PC-3 (cell line): ENCODE data around the gene EID3. TPM values are rescaled to one million over a fixed set of nuclear protein-coding genes. Genes with fewer than 3 reads are reported as not detected.

Experiments used
- ATAC-seq: fragments of 200-7000 bp; cut with Tn5 transposase; 2 replicates; pipeline ENCODE4 v1.9.1; 2020; ENCODE audit warnings: mild to moderate bottlenecking, moderate library complexity
- BruUV-seq: library from RNA; stranded (reverse); fragments of 400-500 nt; replicated peaks from 2 replicates; lab custom pipeline; 2021; lab: Mats Ljungman, UMichigan
- CTCF ChIA-PET: fragments of 300-600 bp; sonication (Branson Sonifier 250); formaldehyde crosslinking; loops from one replicate; lab custom pipeline; 2022; ENCODE audit warnings: antibody characterized with exemption; lab: Charles Lee
- POLR2A ChIA-PET: fragments of 300-600 bp; sonication (Branson Sonifier 250); formaldehyde crosslinking; loops from one replicate; lab custom pipeline; 2022; ENCODE audit warnings: antibody characterized with exemption; ENCODE audit not compliant: unreplicated experiment; lab: Charles Lee
- DNase-seq: peaks from one replicate; pipeline ENCODE4 v3.0.0-alpha.2; 2015
- H2AFZ ChIP-seq: fragments of 300-600 bp; sonication (generic); 2 replicates; pipeline ENCODE4 v1.6.0; 2016; ENCODE audit warnings: antibody characterized with exemption, low read length
- H3F3A ChIP-seq: fragments of 300-600 bp; sonication (generic); one replicate; pipeline ENCODE4 v1.6.0; 2017; ENCODE audit warnings: antibody characterized with exemption, low read length, control low read depth, mild to moderate bottlenecking; ENCODE audit not compliant: unreplicated experiment
- H3K27ac ChIP-seq: fragments of 300-600 bp; sonication (generic); 2 replicates; pipeline ENCODE4 v1.5.1; 2016; ENCODE audit warnings: mild to moderate bottlenecking, low read length
- H3K27me3 ChIP-seq: fragments of 300-600 bp; sonication (generic); 2 replicates; pipeline ENCODE4 v1.6.1; 2016; ENCODE audit warnings: low read length, mixed read lengths
- H3K36me3 ChIP-seq: fragments of 300-600 bp; sonication (generic); 2 replicates; pipeline ENCODE4 v1.6.1; 2016; ENCODE audit warnings: low read depth, mixed run types, low read length, mixed read lengths
- H3K4me1 ChIP-seq: fragments of 300-600 bp; sonication (generic); 2 replicates; pipeline ENCODE4 v1.5.1; 2016; ENCODE audit warnings: low read length; ENCODE audit not compliant: insufficient read depth
- H3K4me2 ChIP-seq: fragments of 300-600 bp; sonication (generic); 2 replicates; pipeline ENCODE4 v1.6.0; 2016; ENCODE audit warnings: low read length
- H3K4me3 ChIP-seq: fragments of 300-600 bp; sonication (generic); 2 replicates; pipeline ENCODE4 v1.5.1; 2016; ENCODE audit warnings: mild to moderate bottlenecking, low read length, mixed read lengths
- H3K79me2 ChIP-seq: fragments of 300-600 bp; sonication (generic); 2 replicates; pipeline ENCODE4 v1.6.1; 2017; ENCODE audit warnings: low read length, mixed read lengths
- H3K9ac ChIP-seq: fragments of 300-600 bp; sonication (generic); 2 replicates; pipeline ENCODE4 v1.6.0; 2016; ENCODE audit warnings: mild to moderate bottlenecking, low read length
- H3K9me2 ChIP-seq: fragments of 300-600 bp; sonication (generic); replicated peaks from 2 replicates; pipeline ENCODE4 v1.6.1; 2016; ENCODE audit warnings: mixed run types, low read length, mixed read lengths
- H3K9me3 ChIP-seq: fragments of 300-600 bp; sonication (generic); 2 replicates; pipeline ENCODE4 v1.6.1; 2016; ENCODE audit warnings: low read length, mixed read lengths
- H4K20me1 ChIP-seq: fragments of 300-600 bp; sonication (generic); 2 replicates; pipeline ENCODE4 v1.6.1; 2016; ENCODE audit warnings: low read length, mixed read lengths
- EZH2 ChIP-seq: fragments of 300-600 bp; sonication (generic); IDR thresholded peaks from one replicate; pipeline ENCODE4 v1.6.1; 2017; ENCODE audit warnings: antibody characterized with exemption, mild to moderate bottlenecking, low read length; ENCODE audit not compliant: unreplicated experiment
- EZH2phosphoT487 ChIP-seq: fragments of 300-600 bp; sonication (generic); IDR thresholded peaks from 2 replicates; pipeline ENCODE4 v1.6.1; 2018; ENCODE audit warnings: mild to moderate bottlenecking, antibody characterized with exemption, low read length, borderline replicate concordance
- intact Hi-C: fragments of 100-400 bp; cut with micrococcal nuclease; formaldehyde crosslinking; loops from 2 replicates; pipeline ENCODE4 v1.9.0; 2023
- total RNA-seq: library from RNA; depleted of rRNA; stranded (reverse); fragments of >200 nt; gene quantifications from 2 replicates; pipeline ENCODE4 v1.2.3, GENCODE V29; 2014
- TF ChIP-seq, protein P1 (sequence below): fragments of 300-600 bp; sonication (generic); conservative IDR thresholded peaks from 2 replicates; pipeline ENCODE4 v1.5.1; 2017; ENCODE audit warnings: antibody characterized with exemption, low read depth, mild to moderate bottlenecking, low read length

Gene EID3
- total RNA-seq, 1 experiment from 2014 or later = 9.8 TPM

GRCh38 chr12:104280111-104280510, 23.4 kb upstream of the EID3 start:
- DNase-seq (peak; percentile 42), ATAC-seq (no peak)
- TF ChIP-seq EZH2 (no peak), EZH2phosphoT487 (no peak)
- TF ChIP-seq, protein P1, sequence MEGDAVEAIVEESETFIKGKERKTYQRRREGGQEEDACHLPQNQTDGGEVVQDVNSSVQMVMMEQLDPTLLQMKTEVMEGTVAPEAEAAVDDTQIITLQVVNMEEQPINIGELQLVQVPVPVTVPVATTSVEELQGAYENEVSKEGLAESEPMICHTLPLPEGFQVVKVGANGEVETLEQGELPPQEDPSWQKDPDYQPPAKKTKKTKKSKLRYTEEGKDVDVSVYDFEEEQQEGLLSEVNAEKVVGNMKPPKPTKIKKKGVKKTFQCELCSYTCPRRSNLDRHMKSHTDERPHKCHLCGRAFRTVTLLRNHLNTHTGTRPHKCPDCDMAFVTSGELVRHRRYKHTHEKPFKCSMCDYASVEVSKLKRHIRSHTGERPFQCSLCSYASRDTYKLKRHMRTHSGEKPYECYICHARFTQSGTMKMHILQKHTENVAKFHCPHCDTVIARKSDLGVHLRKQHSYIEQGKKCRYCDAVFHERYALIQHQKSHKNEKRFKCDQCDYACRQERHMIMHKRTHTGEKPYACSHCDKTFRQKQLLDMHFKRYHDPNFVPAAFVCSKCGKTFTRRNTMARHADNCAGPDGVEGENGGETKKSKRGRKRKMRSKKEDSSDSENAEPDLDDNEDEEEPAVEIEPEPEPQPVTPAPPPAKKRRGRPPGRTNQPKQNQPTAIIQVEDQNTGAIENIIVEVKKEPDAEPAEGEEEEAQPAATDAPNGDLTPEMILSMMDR = no peak
- Histone ChIP-seq H3K9me2 (no peaks in the 10 kb centered on the region), H3K4me1 (peaks cover 80% of the 10 kb centered on the region), H3K9ac (peak overlapping the region; percentile 32), H3K4me3 (peak overlapping the region; percentile 20), H3F3A (peaks cover 22% of the 10 kb centered on the region), H3K27ac (peak overlapping the region; percentile 83), H3K9me3 (no peaks in the 10 kb centered on the region), H4K20me1 (no peaks in the 10 kb centered on the region), H3K27me3 (no peaks in the 10 kb centered on the region), H2AFZ (no peak overlapping the region), H3K36me3 (no peaks in the 10 kb centered on the region), H3K79me2 (peaks cover 16% of the 10 kb centered on the region), H3K4me2 (peak overlapping the region; percentile 73)
- ChIA-PET POLR2A (interaction anchor here (0.6 to 0.7 kb wide), 2 partner anchors 16 to 17 kb away, joined by 3 to 19 read pairs; no protein-coding TSS in a partner anchor), CTCF (no interaction called here)
- BruUV-seq = no TSS peak
- intact Hi-C loops = loop anchor here (10.0 kb wide), 1 partner anchor 325 kb away; a partner anchor contains a TSS

GRCh38 chr12:104280717-104281458, 22.7 kb upstream of the EID3 start:
- H2AFZ ChIP-seq = no peak overlapping the region
- no peaks in the 10 kb centered on the region for H3K9me3 ChIP-seq
- no TSS peak for BruUV-seq
- H3K79me2 ChIP-seq = peaks cover 16% of the 10 kb centered on the region
- H3K4me1 ChIP-seq = peaks cover 82% of the 10 kb centered on the region
- ChIA-PET CTCF (no interaction called here), POLR2A (interaction anchor here (0.5 to 0.7 kb wide), 2 partner anchors 18 to 39 kb away, joined by 3 to 5 read pairs; no protein-coding TSS in a partner anchor)
- no peaks in the 10 kb centered on the region for H3K27me3 ChIP-seq
- intact Hi-C loops = loop anchor here (10.0 kb wide), 1 partner anchor 326 kb away; a partner anchor contains a TSS
- H4K20me1 ChIP-seq = no peaks in the 10 kb centered on the region
- DNase-seq (peak; percentile 95), ATAC-seq (peak; percentile 48)
- H3K4me2 ChIP-seq = peak overlapping the region; percentile 73
- TF ChIP-seq EZH2phosphoT487 (no peak), EZH2 (no peak)
- TF ChIP-seq, protein P1 = no peak
- H3K36me3 ChIP-seq = no peaks in the 10 kb centered on the region
- H3K9ac ChIP-seq = peak overlapping the region; percentile 32
- H3K4me3 ChIP-seq = peak overlapping the region; percentile 20; the same call in 1 of the 2 replicates
- H3K9me2 ChIP-seq = no peaks in the 10 kb centered on the region
- H3F3A ChIP-seq = peaks cover 29% of the 10 kb centered on the region
- H3K27ac ChIP-seq = peak overlapping the region; percentile 83
